IMR-90 (cell line): ENCODE results near the gene ATF5.

Experiments
- CEBPB ChIP-seq: IDR thresholded peaks from 2 replicates; pipeline ENCODE4 v1.6.1; 2012; ENCODE audit warnings: low read depth, low read length, improper control_type of control experiment
- CTCF ChIP-seq: conservative IDR thresholded peaks from 2 replicates; pipeline ENCODE4 v1.5.1; 2012; ENCODE audit warnings: mild to moderate bottlenecking, low read depth, low read length, improper control_type of control experiment
- POLR2A ChIP-seq: IDR thresholded peaks from 2 replicates; pipeline ENCODE4 v1.6.1; 2012; ENCODE audit warnings: mild to moderate bottlenecking, low read depth, low read length

DNA sequence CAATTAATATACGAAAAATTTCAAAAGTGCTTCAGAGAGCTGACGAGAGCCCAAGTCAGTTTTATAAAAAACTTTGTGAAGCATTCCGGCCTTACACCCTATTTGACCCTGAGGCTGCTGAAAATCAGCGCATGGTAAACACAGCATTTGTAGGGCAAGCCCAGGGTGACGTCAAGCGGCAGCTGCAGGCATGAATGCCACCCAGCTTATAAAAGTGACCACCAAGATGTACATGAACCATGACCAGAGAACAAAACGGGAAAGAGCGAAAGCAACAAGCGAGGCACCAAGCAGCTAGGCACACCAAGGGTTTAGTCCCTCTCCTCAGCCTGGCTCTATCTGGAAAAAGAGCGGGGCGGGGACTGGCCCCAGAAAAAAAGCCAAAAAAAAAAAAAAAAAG, 25.9 kb downstream of the ATF5 start:
- no peak for TF ChIP-seq CTCF
- no peak for TF ChIP-seq CEBPB
- no peak for TF ChIP-seq POLR2A
